ENCODE data around the gene OPN1MW.
"Not testable (repeated sequence)": the region's sequence is repeated elsewhere in the genome, so short reads cannot be mapped to it uniquely, and the experiment has no call there.

The OPN1MW gene

GRCh38 chrX:154211499-154211898, 29.1 kb downstream of the OPN1MW start:
- not testable (repeated sequence) for DNase-seq

GRCh38 chrX:154219456-154219855, 37.1 kb downstream of the OPN1MW start, which contains the start of gene OPN1MW2:
TSS of gene OPN1MW2 (plus strand) at chrX:154219756. CDS start at chrX:154219816, 60 bp downstream.
- DNase-seq: not testable (repeated sequence)

GRCh38 chrX:154225292-154225691, 42.9 kb downstream of the OPN1MW start:
- not testable (repeated sequence) for DNase-seq

GRCh38 chrX:154226706-154227105, 44.3 kb downstream of the OPN1MW start:
- not testable (repeated sequence) for DNase-seq

- DNase-seq: not testable (repeated sequence)
Measured at GRCh38 chrX:154231443-154231842, 49.0 kb downstream of the OPN1MW start.

- not testable (repeated sequence) for DNase-seq
Measured at GRCh38 chrX:154233620-154234019, 51.2 kb downstream of the OPN1MW start.

GRCh38 chrX:154238939-154239559, 56.7 kb downstream of the OPN1MW start:
- DNase-seq: not testable (repeated sequence)

GRCh38 chrX:154239982-154240503, 57.6 kb downstream of the OPN1MW start:
- not testable (repeated sequence) for DNase-seq
